Pericardium fibroblast (primary cell): Measurements from ENCODE around the gene C3orf49. TPM values are rescaled to one million over a fixed set of nuclear protein-coding genes. Genes with fewer than 3 reads are reported as not detected.

Experiments
- total RNA-seq: library from RNA; depleted of rRNA; stranded (reverse); fragments of >200 nt; gene quantifications from 2 replicates; pipeline ENCODE4 v1.2.3, GENCODE V29; 2015

Gene C3orf49
- not detected in 2 replicates for total RNA-seq

DNA sequence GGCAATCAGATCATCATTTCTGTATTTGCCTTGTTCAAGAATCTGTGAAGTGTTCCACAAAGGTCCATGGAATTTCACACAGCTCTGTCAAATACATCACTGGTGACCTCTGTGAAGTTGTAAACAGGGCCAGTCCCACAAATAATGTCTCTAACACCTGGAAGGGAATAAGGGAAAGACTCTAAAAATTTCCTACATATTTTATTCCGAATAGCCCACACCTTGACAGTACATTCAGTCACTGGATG is at the start of gene C3orf49:
Gene C3orf49 (plus strand): TSS at position 149 of the 248 bp plus-strand sequence. CDS start 173 bp downstream, outside the sequence.

DNA sequence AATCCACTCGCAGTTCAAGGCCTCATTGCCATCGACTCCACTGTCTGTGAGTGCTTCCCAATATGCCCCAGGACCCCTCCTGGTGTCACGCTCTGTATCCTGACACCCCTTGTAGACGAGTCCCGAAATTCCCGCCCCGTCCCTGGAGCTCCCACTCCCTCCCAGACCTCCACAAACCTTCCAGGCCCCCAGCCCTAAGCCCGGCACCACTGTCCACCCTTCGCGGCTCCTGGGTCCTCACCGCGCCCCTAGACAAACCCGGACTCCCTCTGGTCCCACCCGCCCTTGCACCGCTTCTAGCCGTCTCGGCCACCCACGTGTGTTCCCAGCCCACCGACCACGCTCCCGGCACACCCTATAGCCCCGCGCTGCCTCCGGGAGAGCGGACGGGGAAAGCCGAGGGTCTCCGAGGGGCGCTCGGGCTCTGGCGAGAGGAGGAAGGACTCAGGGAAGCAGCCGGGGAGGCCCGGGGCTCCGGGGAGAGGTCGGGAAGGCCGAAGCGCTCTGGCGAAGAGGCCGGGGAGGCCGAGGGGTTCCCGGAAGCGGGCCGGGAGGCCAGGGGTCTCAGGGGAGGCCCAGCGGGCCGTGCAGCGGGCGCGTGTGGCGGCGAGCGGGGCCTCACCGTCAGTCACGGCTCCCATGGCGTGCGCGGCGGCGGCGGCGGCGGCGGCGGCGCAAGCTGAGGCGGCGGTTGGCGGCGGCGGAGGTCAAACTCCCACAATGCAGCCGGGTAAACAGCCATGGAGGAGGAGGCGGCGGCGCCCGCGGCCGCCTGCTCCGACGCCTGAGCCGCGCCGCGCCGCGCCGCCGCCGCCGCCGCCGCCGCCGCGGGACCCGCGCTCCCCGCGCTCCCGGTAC is 44.3 kb downstream of the C3orf49 start, which contains the start of the genes ATXN7 and THOC7:
Gene ATXN7 (plus strand): TSS at position 718 of the 858 bp plus-strand sequence. CDS start 48,732 bp downstream, outside the sequence.
Gene THOC7 (minus strand): TSS at position 656 of the 858 bp plus-strand sequence. CDS start 15 bp downstream, at position 641.

Other genes starting within 250 kb of the C3orf49 start
- gene SNTN, start 166.6 kb upstream of the C3orf49 start, total RNA-seq = not detected in 2 replicates
- 46.4 and 47.0 TPM in 2 replicates for gene THOC7, start 44.5 kb downstream of the C3orf49 start, total RNA-seq
- 5.5 and 8.9 TPM in 2 replicates for gene ATXN7, start 44.6 kb downstream of the C3orf49 start, total RNA-seq
- not detected in 2 replicates for gene SCAANT1, start 93.1 kb downstream of the C3orf49 start, total RNA-seq
- gene PSMD6, start 204.2 kb downstream of the C3orf49 start, total RNA-seq = 53.0 and 67.9 TPM in 2 replicates